GM12874 (cell line): ENCODE data around the gene CAPN13.

Experiments
- CTCF ChIP-seq: IDR thresholded peaks from 2 replicates; pipeline ENCODE4 v1.5.1; 2011; ENCODE audit warnings: low read depth, mild to moderate bottlenecking, control low read depth, low read length, moderate library complexity; ENCODE audit not compliant: insufficient read depth

The CAPN13 gene

DNA sequence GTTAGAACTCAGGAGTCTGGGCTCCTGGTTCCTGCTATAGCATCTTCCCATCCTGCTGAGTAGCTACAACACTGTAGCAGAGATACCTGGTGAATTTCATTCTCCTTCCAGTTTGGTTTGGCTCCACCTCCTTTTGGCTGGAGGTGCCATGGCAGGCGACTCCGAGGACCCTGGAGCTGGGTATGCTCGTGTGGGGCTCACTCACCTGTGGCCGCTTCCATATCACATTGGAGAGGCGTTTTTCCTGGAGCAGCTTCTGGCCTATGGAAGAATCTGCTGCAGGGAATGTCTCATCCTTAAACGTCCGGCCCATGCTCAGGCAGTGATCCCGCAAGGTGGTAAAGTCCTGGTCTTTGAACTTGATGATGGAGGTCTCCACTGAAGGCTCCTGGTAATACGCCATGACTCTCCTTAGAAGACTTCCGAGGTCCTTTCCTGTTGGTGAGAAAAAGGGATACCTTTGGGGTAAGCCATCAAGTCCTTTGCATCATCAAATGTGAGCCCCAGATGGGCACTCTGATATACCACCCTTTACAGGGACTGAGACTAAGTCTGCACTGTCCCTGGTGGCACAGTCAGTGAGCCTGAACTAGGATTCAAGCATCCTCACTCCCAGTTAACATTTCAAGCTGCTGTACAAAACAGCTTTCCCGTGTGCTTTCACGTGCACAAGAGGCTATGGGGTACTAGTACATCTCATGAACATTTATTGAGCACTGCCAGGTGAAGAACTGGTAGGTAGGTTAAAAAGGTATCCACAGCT, 20.1 kb downstream of the CAPN13 start:
- TF ChIP-seq CTCF: no peak

GRCh38 chr2:30784682-30785081, 22.6 kb downstream of the CAPN13 start:
- TF ChIP-seq CTCF: no peak

- TF ChIP-seq CTCF: no peak
Measured at GRCh38 chr2:30781961-30782533, 25.2 kb downstream of the CAPN13 start.

DNA sequence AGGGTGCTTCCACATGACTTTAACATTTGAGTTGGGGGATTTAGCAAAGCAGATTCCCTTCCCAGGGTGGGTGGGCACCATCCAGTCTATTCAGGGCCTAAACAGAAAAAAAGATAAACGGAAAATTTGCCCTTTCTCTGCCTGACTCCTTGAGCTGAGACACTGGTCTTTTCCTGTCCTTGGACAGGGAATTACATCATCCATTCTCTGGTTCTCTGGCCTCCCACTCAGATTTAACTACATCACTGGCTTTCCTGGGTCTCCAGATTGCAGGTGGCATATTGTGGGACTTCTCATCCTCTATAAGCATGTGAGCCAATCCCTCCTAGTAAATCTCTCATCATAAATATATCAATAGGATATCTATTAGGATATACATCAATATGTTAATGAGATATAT, 25.8 kb downstream of the CAPN13 start:
- TF ChIP-seq CTCF: no peak

- TF ChIP-seq CTCF: no peak
Measured at GRCh38 chr2:30780776-30781330, 26.4 kb downstream of the CAPN13 start.

GRCh38 chr2:30778611-30779010, 28.6 kb downstream of the CAPN13 start:
- no peak for TF ChIP-seq CTCF

GRCh38 chr2:30777661-30778505, 29.4 kb downstream of the CAPN13 start:
- no peak for TF ChIP-seq CTCF
